ENCODE measurements around the gene VEGFC.

VEGFC gene

GRCh38 chr4:176758731-176759130 is 34.0 kb downstream of the VEGFC start:
- DNase-seq = no peak

- DNase-seq = no peak
Measured at GRCh38 chr4:176758323-176758722, 34.4 kb downstream of the VEGFC start.

- no peak for DNase-seq
Measured at GRCh38 chr4:176755613-176756012, 37.1 kb downstream of the VEGFC start.

GRCh38 chr4:176755001-176755400 is 37.7 kb downstream of the VEGFC start:
- DNase-seq = no peak

GRCh38 chr4:176753049-176753448 is 39.7 kb downstream of the VEGFC start:
- DNase-seq = peak; percentile 23

GRCh38 chr4:176752191-176752749 is 40.5 kb downstream of the VEGFC start:
- no peak for DNase-seq

- no peak for DNase-seq
Measured at GRCh38 chr4:176751061-176751460, 41.7 kb downstream of the VEGFC start.

GRCh38 chr4:176746846-176747245 is 45.9 kb downstream of the VEGFC start:
- no peak for DNase-seq

- DNase-seq = no peak
Measured at GRCh38 chr4:176745902-176746301, 46.8 kb downstream of the VEGFC start.

GRCh38 chr4:176744091-176744490 is 48.6 kb downstream of the VEGFC start:
- DNase-seq = no peak

GRCh38 chr4:176742211-176742610 is 50.5 kb downstream of the VEGFC start:
- DNase-seq = no peak

GRCh38 chr4:176741253-176741652 is 51.5 kb downstream of the VEGFC start:
- DNase-seq = no peak

- DNase-seq = no peak
Measured at GRCh38 chr4:176735300-176735699, 57.4 kb downstream of the VEGFC start.

- no peak for DNase-seq
Measured at GRCh38 chr4:176734461-176734860, 58.3 kb downstream of the VEGFC start.

GRCh38 chr4:176729489-176729888 is 63.2 kb downstream of the VEGFC start:
- DNase-seq = no peak

- DNase-seq = no peak
Measured at GRCh38 chr4:176726803-176727202, 65.9 kb downstream of the VEGFC start.

- DNase-seq = no peak
Measured at GRCh38 chr4:176721459-176721858, 71.3 kb downstream of the VEGFC start.

- DNase-seq = no peak
Measured at GRCh38 chr4:176718881-176719280, 73.8 kb downstream of the VEGFC start.

GRCh38 chr4:176717237-176717636 is 75.5 kb downstream of the VEGFC start:
- DNase-seq = no peak

GRCh38 chr4:176709417-176709816 is 83.3 kb downstream of the VEGFC start:
- no peak for DNase-seq

GRCh38 chr4:176708771-176709311 is 83.9 kb downstream of the VEGFC start:
- no peak for DNase-seq

- no peak for DNase-seq
Measured at GRCh38 chr4:176690716-176691115, 102.0 kb downstream of the VEGFC start.

- DNase-seq = no peak
Measured at GRCh38 chr4:176680668-176681180, 112.0 kb downstream of the VEGFC start.

- DNase-seq = no peak
Measured at GRCh38 chr4:176676901-176677300, 115.8 kb downstream of the VEGFC start.

GRCh38 chr4:176675810-176676209 is 116.9 kb downstream of the VEGFC start:
- DNase-seq = no peak

Measured in femur (tissue), 1 donor.